Frontal cortex (tissue), 4 donors: ENCODE data around the gene TP53TG3F. TPM values are rescaled to one million over a fixed set of nuclear protein-coding genes. Genes with fewer than 3 reads are reported as not detected.
"Not testable (repeated sequence)": the region's sequence is repeated elsewhere in the genome, so short reads cannot be mapped to it uniquely, and the experiment has no call there.

Experiments used
- DNase-seq, 2 donors: peaks; one replicate each; pipeline ENCODE4 v3.0.0; 2012; ENCODE audit warnings: low spot score in 2 of 2
- FAIRE-seq: peaks from 2 replicates; lab custom pipeline; 2012; peaks lifted over from hg19 to GRCh38; lab: Jason Lieb, UNC
- small RNA-seq: library from RNA; depleted of rRNA; stranded (forward); fragments of <200 nt; gene quantifications from one replicate; pipeline ENCODE3, GENCODE V24; 2014
- total RNA-seq: library from RNA; depleted of rRNA; stranded (reverse); fragments of >200 nt; gene quantifications from one replicate; pipeline ENCODE4 v1.2.3, GENCODE V29; 2014
- donor health status: control.
- donor health status: control.
- donor health status: control.

Gene TP53TG3F
- total RNA-seq: not detected

GRCh38 chr16:33459312-33459711 lies at the start of gene TP53TG3F:
Gene TP53TG3F (plus strand): TSS chr16:33459612. CDS start chr16:33459680, 68 bp downstream.
- not testable (repeated sequence) for DNase-seq, FAIRE-seq

- FAIRE-seq, DNase-seq: not testable (repeated sequence)
These were observed 32.2 kb downstream of the TP53TG3F start for GRCh38 chr16:33491611-33492010.

- FAIRE-seq, DNase-seq: not testable (repeated sequence)
These were observed 47.8 kb downstream of the TP53TG3F start for GRCh38 chr16:33507231-33507630.

- not testable (repeated sequence) for FAIRE-seq, DNase-seq
These were observed 49.7 kb downstream of the TP53TG3F start for GRCh38 chr16:33509070-33509469.

- FAIRE-seq, DNase-seq: not testable (repeated sequence)
These were observed 50.5 kb downstream of the TP53TG3F start for GRCh38 chr16:33509906-33510305.

Small RNAs within 50 kb of the gene (small RNA-seq; reads per million reads assigned to genes)
- not detected for gene AC136944.5
- not detected for gene AC136944.6

Other genes with a start within 250 kb of the TP53TG3F start
- not detected for gene TP53TG3E, start 155.3 kb upstream of the TP53TG3F start, total RNA-seq
- not detected for gene TP53TG3B, start 98.8 kb upstream of the TP53TG3F start, total RNA-seq